ENCODE results near the gene EIF4G2.

Gene EIF4G2

GRCh38 chr11:10807493-10808234 lies 1.1 kb downstream of the EIF4G2 start:
- peak; percentile 85 for DNase-seq

- no peak for DNase-seq
These were observed 2.5 kb downstream of the EIF4G2 start for GRCh38 chr11:10806206-10806605.

GRCh38 chr11:10805741-10806140 lies 3.0 kb downstream of the EIF4G2 start:
- no peak for DNase-seq

- no peak for DNase-seq
These were observed 5.0 kb downstream of the EIF4G2 start for GRCh38 chr11:10803676-10804075.

- DNase-seq, result no peak
These were observed 8.4 kb downstream of the EIF4G2 start for GRCh38 chr11:10800292-10800691.

DNA sequence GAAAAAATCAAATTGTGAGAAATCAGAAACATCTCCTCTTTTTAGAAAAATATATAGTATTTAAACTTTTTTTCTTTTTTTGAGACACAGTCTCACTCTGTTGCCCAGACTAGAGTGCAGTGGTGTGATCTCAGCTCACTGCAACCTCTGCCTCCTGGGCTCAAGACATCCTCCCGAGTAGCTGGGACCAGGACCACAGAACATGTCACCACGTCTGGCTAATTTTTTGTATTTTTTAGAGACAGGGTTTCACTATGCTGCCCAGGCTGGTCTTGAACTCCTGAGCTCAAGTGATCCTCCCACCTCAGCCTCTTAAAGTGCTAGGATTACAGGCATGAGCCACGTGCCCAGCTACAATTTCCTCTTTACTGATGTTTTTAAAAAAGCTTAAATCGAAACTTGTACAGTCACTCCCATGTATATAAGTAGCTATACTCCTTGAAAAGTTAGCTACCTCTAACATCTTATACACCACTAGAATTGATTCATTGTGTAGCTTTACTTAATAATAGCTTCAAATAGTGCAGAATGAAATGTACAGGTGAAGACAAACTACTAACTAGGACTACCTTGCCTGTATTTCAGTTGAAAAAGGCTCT lies 10.3 kb downstream of the EIF4G2 start:
- DNase-seq, result no peak

DNA sequence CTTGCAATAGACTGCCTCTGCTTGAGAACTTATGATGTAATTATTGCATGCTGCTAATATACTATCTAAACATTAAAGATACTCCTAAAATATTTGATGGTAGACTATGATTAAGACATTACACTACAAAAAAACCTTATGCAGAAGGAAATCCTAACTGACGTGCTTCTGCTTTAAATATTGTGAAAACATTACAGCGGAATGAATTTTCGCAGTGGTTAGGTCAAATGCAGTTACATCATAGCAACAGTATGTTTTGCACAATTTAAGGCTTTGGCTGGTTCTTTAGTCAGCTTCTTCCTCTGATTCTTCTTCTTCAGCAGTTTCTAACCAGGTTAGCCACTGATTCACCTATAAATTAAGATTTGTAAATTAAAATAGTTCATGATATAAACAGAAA lies 11.2 kb downstream of the EIF4G2 start:
- no peak for DNase-seq

DNA sequence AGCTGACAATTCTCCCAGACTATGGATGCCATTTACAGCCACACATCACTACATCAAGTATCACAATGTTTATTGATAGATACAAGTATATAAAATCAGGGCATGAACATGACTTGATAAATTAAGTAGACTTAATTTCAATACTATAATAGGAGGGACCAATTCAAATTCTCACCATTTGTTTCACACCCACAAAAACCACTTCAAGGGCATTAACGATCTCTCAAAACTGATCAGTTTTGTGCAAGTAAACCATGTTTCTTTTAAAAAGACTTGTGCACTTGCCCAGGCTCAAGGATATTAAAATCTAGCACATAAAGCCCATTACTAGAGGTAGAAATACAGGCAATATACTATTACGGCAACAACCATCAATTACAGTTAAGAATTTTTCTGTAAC lies 11.7 kb downstream of the EIF4G2 start:
- DNase-seq, result no peak

DNA sequence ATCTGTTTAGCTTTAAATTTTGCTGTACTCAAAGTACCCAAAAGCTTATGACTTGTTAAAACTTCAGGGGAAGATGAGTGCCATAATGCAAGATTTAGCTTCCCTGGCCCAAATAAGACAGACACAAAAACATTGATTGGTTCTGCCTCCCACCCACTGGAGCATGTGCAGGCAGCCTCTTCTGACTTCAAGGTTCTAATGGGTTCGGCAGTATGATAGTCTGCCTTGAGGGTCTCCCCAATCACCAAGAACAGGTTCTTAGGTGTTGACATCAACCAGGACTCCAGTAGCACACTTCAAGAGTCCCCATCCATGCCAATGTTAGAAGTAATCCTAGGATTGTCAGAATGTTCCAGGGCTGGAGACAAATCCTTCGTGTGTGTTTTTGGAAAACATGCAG lies 12.5 kb downstream of the EIF4G2 start:
- no peak for DNase-seq

- DNase-seq, result no peak
These were observed 15.1 kb downstream of the EIF4G2 start for GRCh38 chr11:10793470-10794255.

GRCh38 chr11:10792385-10793068 lies 16.2 kb downstream of the EIF4G2 start:
- DNase-seq, result peak; percentile 79

- DNase-seq, result no peak
These were observed 22.3 kb downstream of the EIF4G2 start for GRCh38 chr11:10786451-10786850.

DNA sequence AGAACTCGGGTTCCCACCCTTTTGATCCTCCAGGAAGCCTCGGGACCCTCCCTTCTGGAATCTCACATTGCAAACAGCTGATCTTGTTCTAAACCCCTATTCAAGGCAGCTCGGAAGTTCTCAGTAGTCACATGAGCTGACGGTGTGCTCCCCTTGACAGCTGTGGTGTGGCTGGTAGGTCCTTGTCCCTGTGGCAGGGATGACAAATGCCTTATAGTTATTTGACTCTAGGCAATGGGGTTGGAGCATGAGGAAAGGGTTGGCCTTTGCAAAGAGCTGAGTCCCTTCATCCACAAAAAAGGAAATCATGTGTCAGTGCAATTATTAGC lies 23.6 kb downstream of the EIF4G2 start:
- no peak for DNase-seq

DNA sequence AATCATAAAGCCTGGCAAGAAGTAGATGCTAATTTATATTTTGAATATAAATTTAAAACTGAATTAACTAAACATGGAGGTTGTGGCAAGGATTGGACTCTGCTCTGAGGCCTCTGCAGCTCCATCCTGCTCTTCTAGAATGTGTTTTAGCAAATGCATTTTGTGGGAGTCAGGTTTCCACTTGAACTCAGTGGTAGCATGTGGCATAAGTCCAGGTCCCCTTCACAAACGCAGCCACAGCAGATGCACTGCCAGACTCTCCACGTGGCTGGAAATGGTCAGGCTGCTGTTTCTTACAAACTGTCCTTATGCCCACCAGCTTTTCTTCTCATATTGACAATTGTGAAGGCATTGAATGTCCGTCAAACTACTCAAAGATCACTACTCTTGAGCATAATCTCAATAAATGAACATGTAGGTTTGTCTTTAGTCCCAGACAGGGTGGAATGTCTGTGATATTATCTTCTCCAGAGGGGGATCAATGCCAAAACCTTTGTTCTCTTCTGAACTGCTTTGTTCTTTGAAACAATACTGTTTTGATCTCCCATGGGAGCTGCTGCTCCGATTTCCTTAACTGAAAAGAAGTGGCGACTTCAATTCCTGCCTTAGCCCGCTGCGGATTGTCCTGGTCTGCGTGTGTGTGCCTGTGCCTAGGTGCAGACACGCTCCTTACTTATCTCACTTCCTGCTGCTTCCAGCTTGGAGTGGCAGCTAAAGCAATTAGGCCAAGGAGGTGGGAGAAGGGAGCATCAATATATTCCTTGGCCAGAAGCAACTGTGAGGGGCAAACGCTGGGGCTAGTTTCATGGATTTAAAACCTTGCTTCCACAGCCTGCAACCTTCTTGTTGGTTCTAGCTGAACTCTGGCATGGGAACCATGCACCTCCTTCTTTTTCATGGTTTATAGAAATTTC lies 24.2 kb downstream of the EIF4G2 start:
- peak; percentile 25 for DNase-seq

DNA sequence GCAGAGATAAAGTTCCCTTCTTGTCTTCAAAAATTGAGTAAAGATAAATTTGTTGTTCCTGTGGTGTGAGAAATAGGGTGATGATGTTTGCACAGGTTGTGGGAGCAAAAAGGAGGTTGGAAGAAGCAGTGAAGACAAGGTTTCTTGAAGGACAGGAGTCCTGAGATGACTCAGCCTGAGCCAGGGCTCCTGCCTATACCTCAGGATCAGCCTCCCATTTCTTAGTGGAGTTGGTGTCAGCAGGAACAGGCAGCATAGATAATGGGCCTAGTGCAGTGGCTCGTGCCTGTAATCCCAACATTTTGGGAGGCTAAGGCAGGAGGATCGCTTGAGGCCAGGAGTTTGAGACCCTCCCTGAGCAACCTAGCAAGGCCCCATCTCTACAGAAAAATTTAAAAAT lies 28.7 kb downstream of the EIF4G2 start:
- no peak for DNase-seq

GRCh38 chr11:10779086-10779485 lies 29.6 kb downstream of the EIF4G2 start:
- no peak for DNase-seq

DNA sequence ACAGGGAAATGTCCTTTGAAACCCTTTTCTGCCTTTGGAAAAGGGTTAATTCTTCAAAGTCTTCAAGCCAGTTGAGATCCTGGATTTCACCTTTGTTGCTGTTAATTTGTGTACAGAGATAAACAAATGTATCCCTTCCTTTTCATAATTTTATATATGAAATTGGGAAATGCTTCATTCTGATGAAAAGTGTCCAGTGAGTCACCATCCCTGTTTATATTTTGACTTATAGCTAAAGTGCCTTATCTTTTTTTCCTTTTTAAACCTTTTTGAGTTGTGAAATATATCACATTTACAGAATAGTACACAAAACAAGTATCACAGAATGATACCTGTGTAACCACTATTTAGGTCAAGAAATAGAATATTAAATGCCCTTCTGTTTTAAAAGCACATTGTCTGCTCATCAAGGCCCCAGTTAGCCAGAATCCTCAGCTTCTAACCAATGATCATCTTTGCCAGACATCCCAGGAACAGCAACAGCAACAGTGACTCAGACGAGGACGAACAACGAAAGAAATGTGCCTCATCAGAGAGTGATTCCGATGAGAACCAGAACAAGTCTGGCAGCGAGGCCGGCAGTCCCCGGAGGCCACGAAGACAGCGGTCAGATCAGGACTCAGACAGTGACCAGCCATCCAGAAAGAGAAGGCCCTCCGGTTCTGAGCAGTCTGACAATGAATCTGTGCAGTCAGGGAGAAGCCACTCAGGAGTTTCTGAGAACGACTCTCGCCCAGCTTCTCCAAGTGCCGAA lies 30.3 kb downstream of the EIF4G2 start:
- DNase-seq, result no peak

DNA sequence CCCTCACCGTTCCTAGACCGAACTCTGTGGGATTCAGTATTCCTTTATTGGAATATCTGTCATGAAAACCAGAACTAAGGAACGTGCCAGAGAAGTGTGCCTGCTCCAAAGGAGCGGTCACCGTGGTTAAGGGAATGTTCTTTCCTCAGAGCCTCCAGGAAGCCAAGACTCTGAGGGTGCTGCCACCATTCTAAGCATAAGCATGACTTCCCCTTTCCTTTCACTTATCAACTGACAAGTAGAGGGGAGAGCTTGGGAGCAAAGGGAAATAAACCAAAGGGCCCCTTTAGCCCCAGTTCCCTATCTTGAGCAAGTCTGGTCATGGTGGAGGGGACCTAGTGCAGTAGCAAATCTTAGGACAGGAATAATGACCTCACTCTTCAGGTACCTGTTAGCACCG lies 30.9 kb downstream of the EIF4G2 start:
- DNase-seq, result no peak

DNA sequence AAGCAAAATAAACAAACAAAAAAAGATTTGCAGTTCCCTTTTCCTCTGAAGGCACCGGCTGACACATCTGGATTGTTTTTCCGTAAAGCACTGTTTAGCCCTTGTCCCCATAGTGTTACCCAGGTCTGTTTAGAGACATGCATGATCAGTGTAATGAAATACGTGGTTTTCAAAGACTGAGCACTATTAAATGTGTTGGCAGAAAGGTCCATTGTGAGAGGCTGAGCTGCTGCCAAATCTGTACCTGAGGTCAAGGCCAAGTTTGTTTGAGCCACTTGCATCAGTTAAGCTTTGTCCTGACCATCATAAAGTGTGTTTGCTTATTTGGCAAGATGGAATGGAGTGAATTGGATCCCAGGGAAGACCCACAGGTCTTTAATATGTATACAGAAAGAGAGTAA lies 31.3 kb downstream of the EIF4G2 start:
- no peak for DNase-seq

DNA sequence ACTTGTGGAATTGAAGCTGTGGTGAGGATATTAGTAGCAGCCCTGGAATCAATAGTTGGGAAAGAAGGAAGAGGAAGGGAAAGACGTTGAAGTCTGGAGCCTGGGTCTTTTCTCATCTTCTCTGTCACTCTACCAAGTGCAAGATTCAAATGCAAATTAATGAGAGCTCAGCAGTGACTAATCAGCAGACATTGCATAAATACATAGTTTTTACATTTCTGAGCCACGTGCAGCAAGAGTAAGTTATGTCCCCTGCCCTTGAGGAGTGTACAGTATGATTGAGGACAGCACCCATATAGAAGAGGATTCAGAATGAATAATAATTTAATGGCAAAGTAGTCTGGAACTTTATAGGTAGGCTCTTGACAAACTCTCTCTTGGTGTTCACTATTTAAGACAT lies 33.9 kb downstream of the EIF4G2 start:
- DNase-seq, result no peak

- no peak for DNase-seq
These were observed 37.3 kb downstream of the EIF4G2 start for GRCh38 chr11:10771457-10771856.

All from right hindlimb (tissue), 1 donor.